ENCODE results near the gene NR3C1.

The NR3C1 gene

DNA sequence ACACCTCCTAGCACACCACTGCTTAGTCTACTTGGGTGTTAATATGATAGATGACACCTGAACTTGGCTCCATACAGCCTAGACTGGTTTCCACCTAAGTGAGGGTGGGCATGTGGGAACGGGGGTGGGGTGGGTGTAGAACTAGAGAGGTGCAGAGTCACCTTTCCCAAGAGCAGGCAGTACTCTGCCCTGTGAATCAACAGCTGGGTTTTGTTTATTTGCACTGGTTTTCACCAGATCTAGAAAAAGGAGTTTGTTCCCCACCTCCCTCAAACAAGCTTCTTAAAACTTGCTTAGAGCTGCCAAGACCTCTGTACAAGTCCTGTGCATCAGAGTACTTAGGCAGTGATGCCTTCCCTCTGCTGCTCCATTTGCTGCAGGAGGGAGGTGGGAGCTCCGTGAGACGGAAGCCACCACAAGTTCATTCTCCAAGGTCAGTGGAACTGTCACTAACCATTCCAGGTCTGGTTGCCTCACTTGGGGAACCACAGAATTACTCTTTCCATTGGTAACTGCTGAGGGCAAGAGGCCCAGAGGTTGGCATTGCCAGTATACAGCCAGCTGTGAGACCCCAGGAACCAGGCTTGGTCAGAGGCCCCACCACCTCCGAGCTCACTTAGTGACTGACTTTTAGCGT is 163.5 kb downstream of the NR3C1 start:
- no peak for DNase-seq (ENCODE audit: low read depth in 2 of 3, low spot score in 1 of 3)

- no peak for DNase-seq (ENCODE audit: low read depth in 2 of 3, low spot score in 1 of 3)
Observed at GRCh38 chr5:143238620-143239019, 164.9 kb downstream of the NR3C1 start.

- no peak for DNase-seq (ENCODE audit: low read depth in 2 of 3, low spot score in 1 of 3)
Observed at GRCh38 chr5:143237664-143238063, 165.8 kb downstream of the NR3C1 start.

GRCh38 chr5:143236682-143237081 is 166.8 kb downstream of the NR3C1 start:
- DNase-seq (ENCODE audit: low read depth in 2 of 3, low spot score in 1 of 3): no peak

GRCh38 chr5:143235423-143235822 is 168.1 kb downstream of the NR3C1 start:
- no peak for DNase-seq (ENCODE audit: low read depth in 2 of 3, low spot score in 1 of 3)

DNA sequence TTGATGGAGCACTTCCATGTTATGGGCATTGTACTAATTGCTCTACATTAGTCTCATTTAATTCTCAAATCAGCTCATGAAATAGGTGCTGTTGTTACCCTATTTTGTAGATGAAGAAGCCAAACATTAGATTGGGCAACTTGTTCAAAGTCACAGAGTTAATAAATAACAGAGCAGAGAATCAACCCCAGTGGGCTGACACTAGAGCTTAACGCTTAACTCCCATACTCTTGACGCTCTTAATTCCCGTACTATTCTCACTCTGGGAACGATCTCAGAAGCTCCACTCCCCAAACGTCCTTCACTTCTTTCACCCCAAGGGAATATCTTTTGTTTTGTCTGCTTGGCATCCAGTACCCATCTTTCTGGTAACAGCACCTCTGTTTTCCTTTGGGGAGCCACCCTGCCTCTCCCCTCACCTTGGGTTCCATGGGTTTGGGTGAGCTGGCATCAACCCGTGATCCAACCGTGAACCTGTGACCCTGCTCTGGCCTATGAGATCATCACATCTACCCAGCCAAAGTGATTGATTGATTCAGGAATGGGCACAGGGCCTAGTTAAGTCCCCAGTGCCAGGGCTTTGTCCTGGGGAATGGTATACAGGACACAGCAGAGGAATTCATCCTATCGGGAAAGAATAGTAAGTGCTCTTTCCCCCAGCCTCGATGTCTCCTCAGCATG is 169.2 kb downstream of the NR3C1 start:
- DNase-seq (ENCODE audit: low read depth in 2 of 3, low spot score in 1 of 3): no peak

DNA sequence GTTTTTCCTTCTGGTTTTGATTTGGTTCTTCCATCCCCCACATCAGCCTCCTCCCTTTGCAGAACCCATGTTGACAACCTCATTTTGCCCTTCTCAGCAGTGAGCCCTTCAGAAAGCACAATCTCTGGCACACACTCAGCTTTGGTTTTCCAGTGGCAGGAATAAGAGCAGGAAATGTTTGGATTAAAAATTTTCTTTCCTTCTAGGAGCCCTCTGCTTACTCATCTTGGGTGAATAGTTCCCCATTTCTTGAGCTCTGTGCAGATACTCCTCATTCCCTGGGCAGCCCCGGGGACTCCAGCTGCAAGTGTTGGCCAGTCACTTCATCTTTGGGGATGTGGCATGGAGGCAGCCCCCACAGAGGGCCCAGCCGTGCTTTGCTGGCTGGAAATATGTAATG is 170.5 kb downstream of the NR3C1 start:
- no peak for DNase-seq (ENCODE audit: low read depth in 2 of 3, low spot score in 1 of 3)

GRCh38 chr5:143231973-143232812 is 171.3 kb downstream of the NR3C1 start:
- DNase-seq (ENCODE audit: low read depth in 2 of 3, low spot score in 1 of 3): no peak

- DNase-seq (ENCODE audit: low read depth in 2 of 3, low spot score in 1 of 3): no peak
Observed at GRCh38 chr5:143231416-143231815, 172.1 kb downstream of the NR3C1 start.

DNA sequence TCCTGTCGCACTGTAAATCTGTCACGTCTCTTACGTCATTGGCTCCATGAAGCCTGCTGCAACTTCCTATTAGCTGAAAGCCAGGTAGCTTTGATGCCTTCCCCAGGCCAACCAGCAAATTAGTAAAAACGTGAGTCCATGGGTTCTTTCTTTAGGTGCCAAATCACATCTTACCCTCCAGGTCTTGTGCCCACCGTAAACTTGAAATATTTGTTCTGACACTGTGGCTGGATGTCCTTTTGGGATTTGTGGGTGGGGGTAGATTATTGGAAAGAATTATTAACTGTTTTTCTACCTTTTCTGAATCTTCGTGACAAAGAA is 172.8 kb downstream of the NR3C1 start:
- DNase-seq (ENCODE audit: low read depth in 2 of 3, low spot score in 1 of 3): no peak

DNA sequence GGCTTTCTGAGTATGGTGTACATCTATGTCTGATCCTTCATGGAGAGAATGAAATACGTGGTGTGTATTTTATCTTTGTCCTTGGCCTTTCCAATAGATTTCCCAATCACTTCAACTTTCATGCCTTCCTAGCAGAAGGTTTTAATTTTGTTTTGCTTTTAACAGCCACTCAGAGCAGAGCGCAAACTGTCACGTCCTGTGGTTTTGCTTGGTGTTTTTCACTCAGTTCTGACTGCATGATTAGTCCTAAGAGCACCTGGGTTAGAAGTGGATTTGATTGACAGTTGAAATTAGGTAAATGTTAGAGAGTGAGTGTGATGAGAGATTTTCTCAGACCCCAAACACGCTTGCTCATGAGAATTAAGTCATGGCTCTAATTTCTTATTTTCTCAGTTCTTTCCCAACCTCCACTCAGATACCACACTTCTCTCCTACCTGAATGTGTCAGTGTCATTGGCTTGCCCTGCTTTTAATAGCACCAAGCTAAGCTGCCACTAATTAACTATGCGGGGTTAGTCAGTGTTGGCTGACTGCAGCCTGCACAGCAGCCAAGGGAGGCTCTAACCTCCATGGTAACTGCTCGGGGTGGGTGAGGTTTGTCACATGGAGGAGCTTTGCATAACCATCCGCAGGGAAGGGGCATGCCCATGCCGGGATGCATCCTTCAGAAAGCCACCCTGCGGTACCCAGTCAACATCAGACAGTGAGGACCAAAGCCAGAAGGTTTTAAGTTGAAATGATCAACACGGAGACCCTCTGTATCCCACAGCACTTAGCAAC is 173.4 kb downstream of the NR3C1 start:
- no peak for DNase-seq (ENCODE audit: low read depth in 2 of 3, low spot score in 1 of 3)

GRCh38 chr5:143229426-143229895 is 174.0 kb downstream of the NR3C1 start:
- no peak for DNase-seq (ENCODE audit: low read depth in 2 of 3, low spot score in 1 of 3)

- no peak for DNase-seq (ENCODE audit: low read depth in 2 of 3, low spot score in 1 of 3)
Observed at GRCh38 chr5:143228597-143229293, 174.7 kb downstream of the NR3C1 start.
